ENCODE results near the gene KCNK5. TPM values are rescaled to one million over a fixed set of nuclear protein-coding genes. Genes with fewer than 3 reads are reported as not detected.

Gene KCNK5
- polyA plus RNA-seq, 3 donors = 0.09 TPM; not detected in 2

DNA sequence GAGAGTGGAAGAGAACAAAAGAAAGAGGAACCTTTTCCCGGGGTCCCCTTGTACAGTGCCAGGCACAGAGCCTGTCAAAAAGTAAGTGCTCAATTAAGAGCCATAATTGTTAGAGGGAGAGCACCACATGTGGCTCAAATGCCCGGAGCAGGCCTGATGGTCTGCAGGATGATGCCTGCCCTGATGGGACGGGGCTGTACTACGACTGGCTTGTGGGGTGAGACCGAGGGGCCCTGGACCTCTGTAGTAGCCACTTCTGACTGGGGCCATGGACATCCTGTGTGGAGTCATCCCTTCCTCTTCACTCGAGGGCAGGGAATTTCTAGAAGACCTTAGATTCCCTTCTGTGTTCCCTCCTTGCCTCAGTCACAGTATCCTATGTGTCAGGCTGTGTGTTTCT lies 47.9 kb downstream of the KCNK5 start:
- Histone ChIP-seq H3K9ac (ENCODE audit: insufficient read depth, low read length, poor library complexity, severe bottlenecking) (no peak overlapping the region), H2AFZ (ENCODE audit: insufficient read depth, low read depth, low read length, poor library complexity, severe bottlenecking) (no peak overlapping the region), H3K79me2 (ENCODE audit: insufficient read depth, low read length) (no peaks in the 10 kb centered on the region), H3K4me3 (replicated peaks in 1 of 3; ENCODE audit: low read depth in 2 of 3, low read length in 3 of 3) (no peak overlapping the region), H3K4me2 (replicated peaks; ENCODE audit: extremely low read depth, low read length, poor library complexity, severe bottlenecking) (no peak overlapping the region), H3K4me1 (ENCODE audit: control insufficient read depth in 1 of 2, insufficient read depth in 2 of 2, low read length in 2 of 2) (no peaks in the 10 kb centered on the region), H3K36me3 (replicated peaks in 1 of 2; ENCODE audit: control insufficient read depth in 1 of 2, insufficient read depth in 2 of 2, low read length in 2 of 2) (no peaks in the 10 kb centered on the region), H3K27ac (ENCODE audit: low read depth in 1 of 2, low read length in 2 of 2) (no peak overlapping the region), H4K20me1 (ENCODE audit: insufficient read depth, low read length) (no peaks in the 10 kb centered on the region), H3K9me3 (replicated peaks in 1 of 2; ENCODE audit: control insufficient read depth in 1 of 2, insufficient read depth in 1 of 2, low read length in 2 of 2) (peaks cover 6 to 7% of the 10 kb centered on the region in 2 donors), H3K27me3 (ENCODE audit: control insufficient read depth in 2 of 2, insufficient read depth in 2 of 2, low read length in 2 of 2) (no peaks in the 10 kb centered on the region)
- intact Hi-C loops (cut with micrococcal nuclease) = no loop called here
- Mint-ChIP-seq H3K27me3 (ENCODE audit: low read depth in 3 of 3) (peaks cover 0 to 2% (median 0%) of the 10 kb centered on the region in 3 donors), H3K4me3 (no peak overlapping the region), H3K36me3 (peaks cover 0 to 1% of the 10 kb centered on the region in 2 donors), H3K9me3 (peaks cover 5 to 16% (median 11%) of the 10 kb centered on the region in 7 donors), H3K4me1 (no peaks in the 10 kb centered on the region), H3K27ac (no peak overlapping the region)
- TF ChIP-seq, protein P1, sequence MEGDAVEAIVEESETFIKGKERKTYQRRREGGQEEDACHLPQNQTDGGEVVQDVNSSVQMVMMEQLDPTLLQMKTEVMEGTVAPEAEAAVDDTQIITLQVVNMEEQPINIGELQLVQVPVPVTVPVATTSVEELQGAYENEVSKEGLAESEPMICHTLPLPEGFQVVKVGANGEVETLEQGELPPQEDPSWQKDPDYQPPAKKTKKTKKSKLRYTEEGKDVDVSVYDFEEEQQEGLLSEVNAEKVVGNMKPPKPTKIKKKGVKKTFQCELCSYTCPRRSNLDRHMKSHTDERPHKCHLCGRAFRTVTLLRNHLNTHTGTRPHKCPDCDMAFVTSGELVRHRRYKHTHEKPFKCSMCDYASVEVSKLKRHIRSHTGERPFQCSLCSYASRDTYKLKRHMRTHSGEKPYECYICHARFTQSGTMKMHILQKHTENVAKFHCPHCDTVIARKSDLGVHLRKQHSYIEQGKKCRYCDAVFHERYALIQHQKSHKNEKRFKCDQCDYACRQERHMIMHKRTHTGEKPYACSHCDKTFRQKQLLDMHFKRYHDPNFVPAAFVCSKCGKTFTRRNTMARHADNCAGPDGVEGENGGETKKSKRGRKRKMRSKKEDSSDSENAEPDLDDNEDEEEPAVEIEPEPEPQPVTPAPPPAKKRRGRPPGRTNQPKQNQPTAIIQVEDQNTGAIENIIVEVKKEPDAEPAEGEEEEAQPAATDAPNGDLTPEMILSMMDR (IDR thresholded peaks at IDR 0.05) = no peak
- DNase-seq = no peak
- WGBS (ENCODE audit: insufficient coverage) = 83% methylated on average over 4 of the region's 6 CpGs

DNA sequence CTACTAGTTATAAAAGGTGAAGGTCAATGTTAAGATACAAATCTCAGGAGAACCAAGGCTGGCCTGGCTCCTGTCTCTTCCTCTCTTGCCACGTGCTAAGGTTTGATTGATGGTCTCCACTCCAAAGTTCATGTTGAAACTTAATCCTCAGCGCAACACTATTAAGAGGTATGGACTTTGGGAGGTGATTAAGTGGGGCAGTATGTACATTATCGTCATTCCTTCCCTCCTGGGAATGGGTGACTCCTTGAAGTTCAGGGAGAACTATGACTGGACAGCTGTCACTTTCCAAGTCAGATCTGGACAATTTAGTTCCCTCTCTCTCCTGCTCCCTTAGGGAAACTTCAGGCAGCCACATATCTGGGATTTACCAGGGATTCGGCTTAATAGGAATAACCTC lies 50.5 kb downstream of the KCNK5 start:
- Histone ChIP-seq H3K4me1 (ENCODE audit: control insufficient read depth in 1 of 2, insufficient read depth in 2 of 2, low read length in 2 of 2) (peaks cover 0 to under 1% of the 10 kb centered on the region in 2 donors), H3K9ac (ENCODE audit: insufficient read depth, low read length, poor library complexity, severe bottlenecking) (no peak overlapping the region), H3K4me2 (replicated peaks; ENCODE audit: extremely low read depth, low read length, poor library complexity, severe bottlenecking) (no peak overlapping the region), H3K27ac (ENCODE audit: low read depth in 1 of 2, low read length in 2 of 2) (no peak overlapping the region), H3K4me3 (replicated peaks in 1 of 3; ENCODE audit: low read depth in 2 of 3, low read length in 3 of 3) (no peak overlapping the region), H3K36me3 (replicated peaks in 1 of 2; ENCODE audit: control insufficient read depth in 1 of 2, insufficient read depth in 2 of 2, low read length in 2 of 2) (no peaks in the 10 kb centered on the region), H3K27me3 (ENCODE audit: control insufficient read depth in 2 of 2, insufficient read depth in 2 of 2, low read length in 2 of 2) (no peaks in the 10 kb centered on the region), H2AFZ (ENCODE audit: insufficient read depth, low read depth, low read length, poor library complexity, severe bottlenecking) (no peak overlapping the region), H3K79me2 (ENCODE audit: insufficient read depth, low read length) (no peaks in the 10 kb centered on the region), H4K20me1 (ENCODE audit: insufficient read depth, low read length) (no peaks in the 10 kb centered on the region), H3K9me3 (replicated peaks in 1 of 2; ENCODE audit: control insufficient read depth in 1 of 2, insufficient read depth in 1 of 2, low read length in 2 of 2) (peaks cover 6 to 7% of the 10 kb centered on the region in 2 donors)
- H3K36me3 Mint-ChIP-seq = peaks cover 0 to under 1% of the 10 kb centered on the region in 2 donors
- peaks cover 0 to 5% (median 0%) of the 10 kb centered on the region in 3 donors for H3K27me3 Mint-ChIP-seq (ENCODE audit: low read depth in 3 of 3)
- H3K4me3 Mint-ChIP-seq = no peak overlapping the region
- no peak for DNase-seq
- TF ChIP-seq, protein P1 (IDR thresholded peaks at IDR 0.05) = no peak
- intact Hi-C loops (cut with micrococcal nuclease) = no loop called here
- no peak overlapping the region for H3K27ac Mint-ChIP-seq
- no CpG with 5 or more reads among the region's 4 CpGs for WGBS (ENCODE audit: insufficient coverage)
- H3K9me3 Mint-ChIP-seq = peaks cover 5 to 20% (median 12%) of the 10 kb centered on the region in 7 donors
- H3K4me1 Mint-ChIP-seq = peaks cover 3% of the 10 kb centered on the region
